ENCODE data around the gene SPTBN1.

Gene SPTBN1

DNA sequence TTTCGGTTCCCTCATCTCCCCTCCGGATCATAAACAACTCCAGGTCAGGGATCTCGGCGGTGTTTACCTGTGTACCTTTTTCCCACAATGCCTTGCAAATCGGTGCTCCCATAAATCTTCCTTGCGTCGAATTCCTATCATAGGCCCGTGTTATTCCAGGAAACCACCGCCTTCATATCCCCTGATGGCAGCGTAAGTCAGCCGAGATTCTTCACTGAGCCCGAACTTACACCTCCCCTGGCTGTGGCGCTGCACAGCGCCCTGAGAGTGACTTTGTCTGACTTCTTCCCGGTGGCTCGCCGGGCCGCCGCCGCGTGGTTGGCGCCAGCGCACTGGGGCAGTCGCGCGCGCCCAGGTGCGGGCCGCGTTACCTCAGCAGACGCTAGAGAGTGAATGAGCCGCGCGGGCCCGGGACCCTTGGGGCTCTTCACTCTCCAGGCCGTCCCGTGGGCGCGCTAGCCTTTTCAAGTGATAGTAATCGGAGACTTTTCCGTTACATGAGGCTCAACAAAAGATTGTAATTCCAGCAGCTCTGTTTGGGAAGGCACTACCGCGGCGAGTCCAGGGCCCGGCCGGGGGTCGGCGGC lies 101.6 kb downstream of the SPTBN1 start:
- DNase-seq = peak; percentile 68

DNA sequence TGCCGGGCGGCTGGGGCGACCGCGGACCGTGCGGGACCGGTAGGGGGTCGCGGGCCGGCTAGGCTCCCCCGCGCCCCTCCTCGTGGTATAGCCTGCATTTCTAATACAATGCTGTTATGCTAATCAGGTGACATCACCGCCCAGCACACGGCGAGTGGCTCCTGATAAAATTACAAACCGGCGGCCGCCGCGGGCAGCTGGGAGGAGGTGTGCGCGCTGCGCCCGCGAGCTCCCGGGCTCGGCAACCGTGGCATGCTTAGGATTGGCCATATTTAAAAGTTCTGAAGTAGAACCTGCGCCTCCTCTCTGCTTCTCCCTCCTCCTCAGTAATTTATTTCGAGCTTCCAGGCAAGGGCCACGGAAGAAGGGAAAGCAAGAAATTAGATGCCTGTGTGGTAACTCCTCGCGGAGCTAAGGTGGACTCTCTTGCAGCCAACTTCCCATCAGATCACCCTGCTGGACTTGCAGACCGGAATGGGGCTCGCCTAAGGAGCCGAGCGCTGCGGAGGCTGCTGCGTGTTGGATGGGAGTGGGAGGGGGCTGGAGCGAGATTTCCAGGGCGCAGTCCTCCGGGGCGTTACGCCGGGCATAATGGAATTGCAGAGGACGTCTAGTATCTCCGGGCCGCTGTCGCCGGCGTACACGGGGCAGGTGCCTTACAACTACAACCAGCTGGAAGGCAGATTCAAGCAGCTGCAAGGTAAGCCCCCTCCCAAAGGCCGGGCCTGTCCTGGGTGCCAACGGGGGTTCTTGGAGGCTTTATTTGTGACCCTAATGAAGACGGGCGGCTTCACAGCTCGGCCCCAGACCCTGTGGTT lies 102.3 kb downstream of the SPTBN1 start:
- peak; percentile 68 for DNase-seq

DNA sequence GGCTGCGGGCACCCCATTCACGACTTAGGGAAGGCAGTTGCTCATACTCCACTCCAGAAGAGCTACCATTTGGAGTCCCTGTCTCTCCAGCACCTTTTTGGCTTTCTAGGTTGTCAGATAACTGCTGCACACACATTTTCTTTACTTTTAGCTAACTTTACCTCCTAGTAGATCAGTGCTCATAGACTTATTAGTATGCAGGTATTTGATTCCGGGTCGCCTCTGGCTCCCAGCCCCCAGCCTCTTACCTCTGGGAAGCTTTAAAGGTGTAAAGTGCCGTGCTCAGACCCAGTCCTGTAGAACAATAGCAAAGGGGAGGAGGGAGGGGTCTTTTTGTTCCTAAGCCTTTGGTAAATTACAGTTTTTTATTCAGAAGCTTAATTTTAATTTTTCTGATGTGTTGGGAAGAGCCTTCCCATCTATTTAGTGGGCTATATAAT lies 102.9 kb downstream of the SPTBN1 start:
- no peak for DNase-seq

GRCh38 chr2:54559593-54560145 lies 103.5 kb downstream of the SPTBN1 start:
- DNase-seq = no peak

DNA sequence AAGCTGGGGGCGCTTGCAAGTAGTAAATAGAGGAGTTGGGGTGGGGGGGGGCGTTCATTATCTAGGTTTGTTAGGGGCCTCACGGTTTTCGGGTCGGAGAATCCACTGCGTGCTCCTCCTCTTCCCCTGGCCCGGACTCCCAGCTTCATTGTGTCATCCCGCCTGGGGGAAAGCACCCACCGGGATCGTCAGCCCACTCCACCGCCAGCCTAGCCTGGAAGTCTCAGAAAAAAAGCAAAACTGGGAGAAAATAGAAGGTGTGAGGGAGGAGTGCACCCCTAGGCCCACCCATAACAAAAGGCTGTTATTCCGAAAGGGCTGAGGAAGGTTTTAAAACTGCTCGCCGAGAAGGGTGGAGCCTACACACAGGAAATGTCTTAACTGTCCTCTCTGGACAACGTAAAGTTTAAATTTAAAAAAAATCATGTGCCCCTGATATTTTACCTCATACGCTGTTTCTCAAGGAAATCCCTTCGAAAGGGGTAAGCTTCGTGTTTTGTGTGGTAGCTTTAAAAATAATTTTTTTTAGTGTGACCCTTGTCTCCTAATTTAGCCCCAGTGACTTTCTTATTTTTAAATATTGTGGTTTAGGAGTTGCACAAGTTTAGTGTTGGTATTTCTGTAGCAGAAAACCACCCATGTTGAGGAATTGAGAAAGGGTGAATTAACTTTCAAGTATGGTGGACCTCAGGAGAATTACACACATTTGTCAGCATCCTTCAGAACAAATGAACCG lies 104.2 kb downstream of the SPTBN1 start:
- peak; percentile 6 for DNase-seq

DNA sequence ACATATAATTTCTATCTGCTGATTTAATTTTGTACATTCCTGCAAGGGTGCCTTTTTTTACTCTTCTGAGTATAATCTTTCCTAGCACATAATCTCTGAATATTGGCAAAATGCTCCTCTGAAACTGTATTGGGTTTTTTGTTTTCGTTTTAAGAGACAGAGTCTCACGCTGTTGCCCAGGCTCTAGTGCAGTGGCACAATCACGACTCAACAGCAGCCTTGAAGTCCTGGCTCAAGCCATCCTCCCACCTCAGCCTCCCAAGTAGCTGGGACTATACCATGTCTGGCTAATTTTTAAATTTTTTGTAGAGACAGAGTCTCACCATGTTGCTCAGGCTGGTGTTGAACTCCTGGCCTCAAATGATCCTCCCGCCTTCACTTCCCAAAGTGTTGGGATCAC lies 104.9 kb downstream of the SPTBN1 start:
- no peak for DNase-seq

GRCh38 chr2:54564439-54564838 lies 108.3 kb downstream of the SPTBN1 start:
- no peak for DNase-seq

- DNase-seq = no peak
Observed at GRCh38 chr2:54565551-54565950, 109.4 kb downstream of the SPTBN1 start.

- DNase-seq = no peak
Observed at GRCh38 chr2:54566896-54567295, 110.8 kb downstream of the SPTBN1 start.

DNA sequence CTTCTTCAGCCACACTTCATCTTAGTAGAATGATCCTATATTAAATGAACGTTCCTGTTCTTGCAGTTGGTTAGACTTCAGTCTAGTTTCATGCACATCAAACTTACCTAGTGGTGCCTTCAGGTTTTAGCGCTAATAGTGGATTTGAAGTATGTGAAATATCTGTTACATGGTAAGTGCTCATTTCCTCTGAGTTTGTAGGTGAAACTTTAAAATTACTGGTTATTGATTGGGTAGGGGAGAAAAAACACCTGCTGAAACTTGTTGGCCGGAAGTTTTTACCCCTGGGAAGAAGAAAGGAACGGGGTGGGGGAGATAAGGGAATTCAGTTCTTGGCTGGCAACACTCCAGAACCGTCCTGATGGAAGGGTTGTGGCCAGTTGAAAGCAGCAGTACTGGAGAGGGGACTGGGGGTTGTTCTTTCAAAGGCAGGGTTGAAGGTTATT lies 112.8 kb downstream of the SPTBN1 start:
- no peak for DNase-seq

GRCh38 chr2:54569745-54570301 lies 113.7 kb downstream of the SPTBN1 start:
- DNase-seq = no peak

DNA sequence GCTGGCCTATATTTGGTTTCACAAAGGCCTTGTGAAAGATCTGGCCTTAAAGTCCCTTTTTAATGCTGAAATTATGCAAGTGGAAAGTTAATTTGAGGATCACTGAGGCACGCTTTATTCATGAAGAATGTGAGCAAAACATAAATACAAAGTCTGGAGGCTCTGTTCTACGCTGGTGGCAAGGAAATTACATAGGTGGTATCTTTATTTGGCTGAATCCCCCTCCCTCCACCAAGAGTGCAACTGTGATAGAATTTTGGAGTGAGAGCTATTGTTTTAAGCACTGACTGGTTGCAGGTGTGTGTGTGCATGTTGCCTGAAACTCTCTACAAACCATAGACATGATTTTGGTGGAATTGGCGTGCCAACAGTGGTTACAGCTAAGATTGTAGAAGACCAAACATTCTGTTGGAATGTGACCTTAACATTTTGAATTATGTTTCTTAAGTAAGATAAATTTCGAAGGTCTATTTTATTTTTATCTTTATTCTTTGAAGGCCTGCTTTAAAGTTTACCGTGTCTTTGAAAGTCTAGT lies 114.3 kb downstream of the SPTBN1 start:
- DNase-seq = no peak

- DNase-seq = peak; percentile 55
Observed at GRCh38 chr2:54570925-54571694, 115.0 kb downstream of the SPTBN1 start.

DNA sequence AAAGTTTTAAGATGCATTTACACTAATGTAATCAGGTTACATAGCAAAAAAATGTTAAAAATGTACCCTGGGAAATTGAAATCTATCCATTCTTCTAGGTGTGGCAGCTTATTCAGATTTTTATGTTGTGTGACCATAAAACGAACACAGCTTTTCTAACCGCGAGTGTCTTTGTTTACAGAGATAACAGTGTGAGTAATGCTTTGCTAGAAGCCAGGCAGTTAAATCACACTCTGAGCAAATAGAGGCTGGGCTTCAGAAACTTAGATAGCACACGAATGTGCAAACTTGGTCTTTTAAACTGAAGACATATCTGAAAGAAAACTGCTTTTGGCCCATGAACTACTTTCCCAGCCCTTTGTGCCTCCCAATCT lies 116.1 kb downstream of the SPTBN1 start:
- peak; percentile 17 for DNase-seq

DNA sequence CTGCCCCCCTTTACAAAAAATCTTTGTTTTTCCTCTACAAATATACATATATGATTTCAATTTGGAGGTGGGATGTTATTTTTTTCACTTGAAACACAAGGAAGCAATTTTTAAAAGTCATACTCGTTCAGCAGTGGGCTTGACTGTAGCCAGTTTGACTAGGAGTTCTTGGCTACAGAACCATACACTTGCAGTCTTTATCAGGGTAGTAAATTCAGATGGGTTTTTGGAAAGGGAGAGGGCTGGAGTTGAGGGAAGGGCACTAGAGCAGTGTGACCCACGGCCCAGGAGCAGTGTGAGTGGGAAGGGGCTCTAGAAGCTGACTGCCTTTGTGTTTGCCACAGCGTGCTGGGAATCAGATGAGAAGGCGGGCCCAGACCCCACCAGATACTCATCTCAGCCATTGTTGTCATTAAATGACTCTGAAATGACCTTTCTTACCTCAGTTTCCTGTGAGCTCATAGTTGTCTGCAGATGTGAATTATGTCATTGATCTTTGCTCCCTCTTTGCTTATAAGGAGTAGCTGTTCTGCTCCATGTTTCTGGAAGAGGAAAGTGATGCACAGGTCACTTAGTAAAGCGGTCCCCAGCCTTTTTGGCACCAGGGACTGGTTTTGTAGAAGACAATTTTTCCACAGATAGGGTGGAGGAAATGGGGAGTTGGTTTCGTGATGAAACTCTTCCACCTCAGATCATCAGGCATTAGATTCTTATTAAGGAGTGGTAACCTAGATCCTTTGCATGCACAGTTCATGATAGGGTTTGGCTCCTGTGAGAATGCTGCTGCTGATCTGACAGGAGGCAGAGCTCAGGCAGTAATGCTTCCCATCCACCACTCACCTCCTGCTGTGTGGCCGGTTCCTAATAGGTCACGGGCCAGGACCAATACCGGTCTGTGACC lies 116.8 kb downstream of the SPTBN1 start:
- peak; percentile 51 for DNase-seq

DNA sequence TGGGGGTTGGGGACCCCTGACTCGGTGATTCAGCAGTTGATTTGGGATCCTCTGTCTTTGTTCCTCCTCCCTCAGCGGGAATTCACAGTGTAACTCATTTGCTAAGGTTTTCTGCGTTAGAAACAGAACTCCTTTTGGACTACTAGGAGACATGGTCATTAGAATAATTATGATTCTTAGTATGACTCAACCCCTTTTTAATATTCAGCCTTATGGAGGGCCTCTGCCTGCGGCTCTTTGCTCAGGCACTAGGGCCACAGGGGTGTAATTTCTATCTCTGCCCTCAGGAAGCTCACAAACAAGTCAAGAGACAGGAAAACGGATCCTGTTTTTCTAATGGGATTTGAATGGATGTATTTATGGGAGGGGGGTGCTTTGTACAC lies 117.4 kb downstream of the SPTBN1 start:
- DNase-seq = no peak

DNA sequence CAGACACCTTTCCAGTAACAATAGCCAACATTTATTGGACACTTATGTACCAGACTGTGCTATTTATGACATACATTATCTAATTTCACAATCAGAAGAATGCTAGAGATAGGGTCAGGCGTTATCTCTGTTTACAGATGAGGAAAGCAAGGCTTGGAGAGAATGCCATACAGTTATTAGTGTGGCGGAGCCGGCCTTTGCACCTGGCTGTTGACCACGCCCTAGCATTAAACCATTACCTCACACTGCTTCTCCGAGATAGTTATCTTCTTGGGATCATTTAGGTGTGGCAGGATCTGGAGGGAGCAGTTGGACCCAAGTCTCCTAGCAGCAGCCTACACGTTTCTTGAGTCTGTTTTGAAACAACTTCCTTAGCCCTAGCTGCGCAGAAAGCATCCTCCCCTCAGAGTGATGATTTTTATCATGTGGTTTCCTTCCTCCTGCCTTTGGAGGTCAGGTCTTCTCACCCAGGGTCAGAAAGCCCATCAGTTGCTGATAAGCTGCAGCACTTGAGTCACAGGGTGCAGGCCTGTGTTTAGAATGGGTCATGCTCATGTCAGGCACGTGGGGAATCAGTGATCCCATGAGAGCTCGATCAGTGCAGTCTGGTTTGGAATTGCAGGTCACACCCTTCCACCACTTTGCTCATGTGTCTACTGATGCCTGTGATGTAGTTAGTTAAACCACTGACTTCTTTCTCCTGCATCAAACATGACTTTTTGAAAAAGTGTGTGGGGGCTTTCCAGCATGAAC lies 118.2 kb downstream of the SPTBN1 start:
- DNase-seq = peak; percentile 78

GRCh38 chr2:54574860-54575247 lies 118.7 kb downstream of the SPTBN1 start:
- no peak for DNase-seq

- DNase-seq = no peak
Observed at GRCh38 chr2:54575379-54575888, 119.3 kb downstream of the SPTBN1 start.

DNA sequence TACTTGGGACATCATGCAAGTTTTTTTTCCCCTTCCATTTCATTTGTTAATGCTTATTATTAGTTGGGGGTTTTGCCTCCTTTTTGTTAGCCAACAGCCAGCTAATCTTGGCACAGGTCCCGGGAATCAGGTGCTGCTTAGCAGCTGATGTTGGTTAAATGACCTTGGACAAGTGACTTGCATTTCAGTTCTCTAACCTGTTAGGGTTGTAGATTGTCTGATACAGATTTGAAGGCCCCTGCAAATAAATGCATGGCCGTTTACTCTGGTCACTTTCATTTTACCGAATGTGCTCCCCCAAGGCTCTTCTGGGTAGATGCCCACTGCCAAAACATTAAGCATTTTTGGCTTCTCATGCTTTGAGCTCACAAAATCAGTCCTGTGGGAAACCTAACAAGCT lies 120.9 kb downstream of the SPTBN1 start:
- DNase-seq = no peak
